Smooth muscle cell of the brain vasculature (primary cell): Measurements from ENCODE around the gene ENOPH1.
A peak's percentile ranks its signal among the peaks of the same experiment; 100 is the strongest.
"Not testable (repeated sequence)": the region's sequence is repeated elsewhere in the genome, so short reads cannot be mapped to it uniquely, and the experiment has no call there.

Source experiments
- DNase-seq: peaks from one replicate; pipeline ENCODE4 v3.0.0-alpha.2; 2012; ENCODE audit warnings: low read depth, low spot score

The ENOPH1 gene

DNA sequence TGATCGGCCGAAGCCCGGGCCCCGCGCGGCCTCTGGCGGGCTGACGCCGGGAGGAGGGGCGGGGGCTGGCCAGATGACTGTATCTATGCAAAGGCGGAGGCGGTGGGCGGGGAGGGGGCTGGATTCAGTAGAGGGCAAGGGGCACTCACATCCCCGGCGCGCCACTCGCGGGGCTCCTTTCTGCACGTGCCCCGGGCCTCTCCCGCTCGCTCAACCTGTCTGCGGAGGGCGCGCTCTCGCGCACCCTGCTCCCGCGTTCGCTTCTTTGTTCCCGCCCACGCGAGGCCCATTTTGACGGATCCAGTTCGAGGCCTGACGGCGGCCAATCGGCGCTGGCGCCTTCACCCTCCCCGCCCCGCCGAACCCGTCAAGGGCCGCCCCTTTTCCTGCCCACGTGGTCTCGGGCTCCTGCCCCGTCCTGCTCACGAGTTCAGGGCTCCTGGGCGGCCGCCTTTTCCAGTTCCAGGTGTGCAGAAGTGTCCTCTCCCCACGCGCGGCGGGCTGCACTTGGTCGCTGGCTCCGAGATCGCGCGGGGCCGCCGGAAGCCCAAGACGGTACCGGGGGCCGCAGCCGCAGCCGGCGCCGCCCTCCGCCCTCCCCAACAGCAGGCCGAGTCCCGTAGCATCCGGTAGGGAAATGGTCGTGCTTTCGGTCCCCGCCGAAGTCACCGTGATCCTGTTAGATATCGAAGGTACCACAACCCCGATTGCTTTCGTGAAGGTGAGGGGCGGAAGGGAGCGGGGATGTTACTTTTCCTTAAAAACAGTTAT is at the start of gene ENOPH1, which contains the start of gene HNRNPDL:
Gene ENOPH1 (plus strand): TSS at position 398 of the 771 bp plus-strand sequence. CDS start 240 bp downstream, at position 638.
Gene HNRNPDL (minus strand): TSS at position 270 of the 771 bp plus-strand sequence. CDS start 772 bp downstream, outside the sequence.
- peak; percentile 90 for DNase-seq

DNA sequence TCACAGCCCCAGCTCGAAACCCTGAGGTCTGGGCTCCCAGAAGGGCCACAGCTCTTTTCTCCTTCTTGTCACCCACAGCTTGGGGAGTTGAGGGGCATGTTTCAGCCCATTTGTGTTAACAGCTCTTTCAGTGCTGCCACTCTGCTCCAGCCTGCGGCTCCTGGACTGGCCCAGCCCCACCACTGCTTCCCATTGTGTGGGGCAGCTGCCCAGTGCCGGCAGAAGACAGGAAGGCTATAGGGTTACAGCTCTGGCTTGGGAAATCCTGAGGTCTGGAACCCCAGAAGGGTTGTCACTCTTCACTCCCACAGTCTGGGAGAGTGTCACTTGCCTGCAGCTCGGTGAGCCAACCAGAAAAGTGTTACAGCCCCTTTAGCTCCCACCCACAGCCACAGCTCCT is 49.6 kb upstream of the ENOPH1 start:
- no peak for DNase-seq

DNA sequence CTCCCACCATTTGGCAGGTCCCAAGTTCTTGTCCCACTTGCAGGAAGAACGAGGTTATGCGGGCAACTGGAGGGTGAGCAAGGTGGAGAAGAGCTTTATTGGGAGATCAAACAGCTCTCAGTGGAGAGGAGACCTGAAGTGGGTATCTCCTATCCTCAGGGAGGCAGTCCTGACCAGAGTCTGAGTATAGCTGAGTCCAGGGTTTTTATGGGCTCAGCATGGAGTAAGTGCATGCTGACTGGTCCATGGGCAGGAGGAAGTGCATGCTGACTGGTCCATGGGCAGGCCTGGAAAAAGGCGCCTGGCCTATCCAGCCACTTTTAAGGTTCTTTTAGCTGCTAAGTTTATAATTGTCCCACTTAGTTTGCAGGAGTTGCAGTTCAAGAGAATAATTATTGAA is 49.2 kb upstream of the ENOPH1 start:
- DNase-seq, result no peak

DNA sequence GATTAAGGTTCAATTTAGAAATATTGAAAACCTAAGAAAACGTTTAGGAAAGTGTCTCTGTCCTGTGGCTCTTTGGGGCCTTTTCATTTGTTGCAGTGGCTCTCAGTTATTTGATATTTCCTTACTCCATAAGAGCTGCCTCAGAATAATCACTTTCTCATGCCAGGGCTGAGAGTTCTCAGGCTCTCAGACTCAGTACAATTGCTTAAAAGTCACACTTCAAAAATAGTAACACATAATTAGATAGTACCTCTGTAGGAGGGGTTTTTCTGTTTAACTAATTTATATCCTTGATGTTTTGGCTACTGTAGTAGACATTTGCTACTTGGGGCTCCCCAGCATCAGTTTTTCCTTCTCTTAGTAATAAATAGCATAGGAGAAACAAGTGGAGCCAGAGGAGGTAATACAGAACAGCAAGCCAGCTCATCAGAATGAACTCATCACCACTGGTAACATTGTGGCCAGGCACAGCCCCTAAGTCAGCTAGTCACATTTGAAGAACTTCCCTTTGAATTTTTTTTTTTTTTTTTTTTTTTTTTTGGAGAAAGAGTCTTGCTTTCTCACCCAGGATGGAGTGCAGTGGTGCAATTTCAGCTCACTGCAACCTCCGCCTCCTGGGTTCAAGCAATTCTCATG is 48.6 kb upstream of the ENOPH1 start:
- DNase-seq, result no peak

DNA sequence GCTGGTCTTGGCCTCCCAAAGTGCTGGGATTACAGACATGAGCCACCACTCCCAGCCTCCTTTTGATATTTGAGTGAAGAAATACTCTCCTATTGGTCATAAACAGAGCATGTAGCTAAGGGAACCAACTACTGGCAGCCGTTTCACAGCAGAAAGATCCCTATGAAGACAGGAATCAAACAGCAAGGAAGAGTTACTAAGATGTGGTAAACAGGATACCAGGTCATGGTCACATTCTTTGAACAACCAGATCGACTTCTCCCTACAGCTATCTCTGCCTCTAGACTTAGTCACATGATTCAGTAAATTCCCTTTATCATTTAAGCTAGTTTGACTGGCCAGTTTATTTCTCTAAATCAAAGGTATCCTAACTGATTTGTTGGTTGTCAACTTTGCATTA is 47.6 kb upstream of the ENOPH1 start:
- no peak for DNase-seq

DNA sequence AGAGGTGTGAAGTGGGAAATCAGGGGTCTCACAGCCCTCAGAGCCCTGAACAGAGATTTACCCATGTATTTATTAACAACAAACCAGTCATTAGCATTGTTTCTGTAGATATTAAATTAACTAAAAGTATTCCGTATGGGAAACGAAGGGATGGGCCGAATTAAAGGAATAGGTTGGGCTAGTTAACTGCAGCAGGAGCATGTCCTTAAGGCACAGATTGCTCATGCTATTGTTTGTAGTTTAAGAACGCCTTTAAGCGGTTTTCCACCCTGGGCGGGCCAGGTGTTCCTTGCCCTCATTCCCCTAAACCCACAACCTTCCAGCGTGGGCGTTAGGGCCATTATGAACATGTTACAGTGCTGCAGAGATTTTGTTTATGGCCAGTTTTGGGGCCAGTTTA is 44.1 kb upstream of the ENOPH1 start:
- DNase-seq, result not testable (repeated sequence)

DNA sequence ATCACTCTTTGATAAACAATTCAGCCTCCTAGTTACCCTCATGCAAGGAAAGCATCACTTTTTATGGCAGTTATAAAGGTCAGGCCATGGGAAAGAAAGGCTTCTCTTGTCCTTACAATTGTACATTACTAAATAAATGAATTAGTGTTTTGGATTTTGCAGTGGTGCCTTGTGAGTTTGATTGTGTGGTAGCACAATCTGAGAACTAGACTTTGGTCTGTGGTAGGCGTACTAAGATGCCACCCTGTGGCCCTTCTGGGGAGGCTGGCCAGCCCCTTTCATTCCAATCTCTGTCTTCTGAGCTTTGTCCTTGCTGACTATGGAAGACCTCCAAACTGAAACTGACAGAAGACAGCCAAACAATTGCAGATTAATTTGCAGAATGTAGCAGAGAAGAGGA is 42.0 kb upstream of the ENOPH1 start:
- DNase-seq, result no peak

DNA sequence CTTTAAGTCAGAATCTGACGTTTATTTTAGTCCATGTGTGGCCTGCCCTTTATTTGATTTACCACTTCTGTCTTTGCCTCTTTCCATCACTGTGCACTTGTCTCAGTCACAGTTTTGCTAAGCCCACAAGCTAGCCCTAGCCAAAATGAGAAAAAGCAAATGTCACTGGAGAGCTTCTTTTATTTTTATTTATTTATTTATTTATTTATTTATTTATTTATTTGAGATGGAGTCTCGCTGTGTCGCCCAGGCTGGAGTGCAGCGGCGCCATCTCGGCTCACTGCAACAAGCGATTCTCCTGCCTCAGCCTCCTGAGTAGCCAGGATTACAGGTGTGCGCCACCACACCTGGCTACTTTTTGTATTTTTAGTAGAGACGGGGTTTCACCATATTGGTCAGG is 40.3 kb upstream of the ENOPH1 start:
- not testable (repeated sequence) for DNase-seq

DNA sequence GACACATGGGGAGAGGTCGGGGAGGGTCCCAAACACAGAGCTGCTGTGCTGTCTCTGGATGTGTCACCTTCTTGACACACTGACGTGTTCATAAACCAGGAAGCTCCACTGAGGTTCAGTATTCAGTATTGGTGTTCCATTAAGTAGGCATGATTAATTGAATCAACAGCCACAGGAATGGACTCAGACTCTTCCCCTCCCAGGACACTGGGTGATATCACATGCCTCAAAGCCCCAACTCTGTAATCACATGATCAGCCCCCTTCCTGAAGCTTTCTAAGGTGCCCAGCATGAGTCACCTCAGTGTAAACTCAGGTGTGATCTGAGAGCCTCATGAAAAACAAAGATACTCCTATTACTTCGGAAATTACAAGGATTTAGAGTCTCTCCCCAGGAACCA is 35.5 kb upstream of the ENOPH1 start:
- DNase-seq, result no peak

DNA sequence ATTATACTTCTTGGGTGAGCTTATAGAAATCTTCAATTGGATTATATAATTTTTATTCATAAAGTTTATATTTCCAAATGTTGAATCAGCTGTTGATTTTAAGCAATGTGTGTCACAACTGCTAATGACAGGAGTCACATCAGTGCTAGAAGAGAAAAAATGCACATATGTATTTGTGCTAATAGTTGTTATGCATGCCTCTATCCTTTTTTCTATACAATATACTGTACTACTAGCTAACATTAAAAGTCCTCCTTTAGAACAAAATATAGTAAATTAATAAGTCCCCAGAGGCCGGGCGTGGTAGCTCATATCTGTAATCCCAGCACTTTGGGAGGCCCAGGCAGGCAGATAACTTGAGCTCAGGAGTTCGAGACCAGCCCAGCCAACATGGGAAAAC is 32.9 kb upstream of the ENOPH1 start:
- DNase-seq, result no peak

DNA sequence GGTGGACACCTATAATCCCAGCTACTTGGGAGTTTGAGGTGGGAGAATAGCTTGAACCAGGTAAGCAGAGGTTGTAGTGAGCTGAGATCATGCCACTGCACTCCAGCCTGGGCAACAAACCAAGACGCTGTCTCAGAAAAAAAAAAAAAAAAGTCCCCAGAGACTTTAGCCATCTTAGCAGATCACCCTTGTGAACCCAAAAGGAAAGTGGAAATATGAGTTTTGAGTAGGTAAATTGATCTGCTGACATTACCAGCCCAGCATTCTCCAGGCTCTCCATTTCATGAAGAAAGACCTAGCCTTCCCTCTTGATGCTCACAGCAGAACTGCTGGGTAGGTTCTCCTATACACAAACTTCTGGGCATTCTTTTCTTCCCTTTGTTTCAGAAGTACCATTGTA is 32.1 kb upstream of the ENOPH1 start:
- DNase-seq, result no peak

DNA sequence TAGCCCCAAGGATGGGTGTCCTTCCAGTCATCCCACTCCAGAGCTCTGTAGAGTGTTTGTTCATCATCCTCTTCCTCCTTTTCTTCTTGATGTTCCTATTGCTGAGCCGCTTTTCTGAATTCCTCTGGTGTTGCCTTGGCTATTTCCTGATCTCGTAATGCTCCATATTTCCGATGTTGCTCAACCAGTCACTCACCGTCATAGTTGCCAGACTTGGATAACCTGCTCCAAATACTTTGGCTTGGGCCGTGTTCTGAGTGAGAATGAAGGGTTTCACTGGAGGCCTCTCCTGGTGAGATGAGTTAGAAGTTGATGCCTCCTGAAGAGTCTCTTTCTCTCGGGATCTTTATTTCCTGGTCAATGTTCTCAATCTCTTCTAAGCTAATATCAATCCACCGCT is 28.8 kb upstream of the ENOPH1 start:
- no peak for DNase-seq

DNA sequence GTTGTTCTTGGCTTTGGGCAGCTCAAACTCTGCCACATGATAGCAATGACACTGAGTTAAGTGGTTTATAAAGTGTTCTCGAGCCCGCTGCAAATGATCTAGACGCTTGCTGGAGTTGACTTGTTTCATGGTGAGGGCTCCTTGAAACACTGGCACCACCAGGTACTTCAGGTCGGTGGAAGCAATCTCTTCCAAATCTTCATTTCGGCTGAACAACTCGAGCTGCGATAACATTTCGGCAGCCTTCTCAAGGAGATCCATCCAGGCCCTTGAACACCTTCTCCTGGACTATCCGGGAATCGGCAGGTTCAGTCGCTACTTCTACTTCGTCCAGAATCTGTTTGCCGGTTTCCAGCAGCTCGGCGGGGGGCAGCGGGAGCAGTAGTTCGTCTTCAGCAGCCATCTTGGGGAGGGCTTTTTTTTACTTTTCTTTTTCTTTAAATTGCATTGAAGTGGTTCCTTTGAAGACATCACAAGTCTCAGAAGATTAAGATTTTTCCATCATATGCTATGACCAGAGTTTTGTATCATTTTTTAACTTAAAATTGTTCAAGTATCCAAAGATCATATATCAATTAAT is 28.1 kb upstream of the ENOPH1 start:
- DNase-seq, result no peak

DNA sequence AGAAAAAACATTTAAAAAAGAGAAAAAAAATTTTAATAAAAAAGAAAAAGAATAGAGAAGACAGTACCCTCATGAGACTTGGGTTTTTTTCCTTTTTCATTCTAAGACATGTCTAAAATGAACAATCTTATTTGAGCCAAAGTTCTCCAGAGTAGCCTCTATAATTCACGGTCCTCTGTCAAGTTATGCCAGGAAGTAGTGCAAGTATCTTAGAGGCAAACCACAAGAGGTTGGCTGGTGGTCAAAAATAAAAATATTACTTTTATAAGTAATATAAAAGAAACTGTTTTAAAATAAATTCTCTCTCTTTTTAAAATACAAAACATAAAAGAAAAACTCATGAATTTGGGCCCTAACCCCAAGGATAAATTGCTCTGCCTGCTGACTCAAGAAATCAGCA is 26.7 kb upstream of the ENOPH1 start:
- no peak for DNase-seq

DNA sequence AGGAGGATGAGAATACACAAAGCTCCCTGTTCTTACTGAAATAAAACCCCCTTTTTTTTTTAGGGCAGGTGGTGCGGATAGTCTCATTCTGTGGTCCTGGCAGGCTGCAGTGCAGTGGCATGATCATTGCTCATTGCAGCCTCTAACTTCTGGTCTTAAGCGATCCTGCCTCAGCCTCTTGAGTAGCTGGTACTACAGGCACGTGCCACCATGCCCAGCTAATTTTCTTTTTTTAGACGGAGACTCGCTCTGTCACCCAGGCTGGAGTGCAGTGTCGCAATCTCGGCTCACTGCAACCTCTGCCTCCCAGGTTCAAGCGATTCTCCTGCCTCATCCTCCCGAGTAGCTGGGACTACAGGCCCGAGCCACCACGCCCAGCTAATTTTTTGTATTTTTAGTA is 15.3 kb upstream of the ENOPH1 start:
- DNase-seq, result not testable (repeated sequence)

DNA sequence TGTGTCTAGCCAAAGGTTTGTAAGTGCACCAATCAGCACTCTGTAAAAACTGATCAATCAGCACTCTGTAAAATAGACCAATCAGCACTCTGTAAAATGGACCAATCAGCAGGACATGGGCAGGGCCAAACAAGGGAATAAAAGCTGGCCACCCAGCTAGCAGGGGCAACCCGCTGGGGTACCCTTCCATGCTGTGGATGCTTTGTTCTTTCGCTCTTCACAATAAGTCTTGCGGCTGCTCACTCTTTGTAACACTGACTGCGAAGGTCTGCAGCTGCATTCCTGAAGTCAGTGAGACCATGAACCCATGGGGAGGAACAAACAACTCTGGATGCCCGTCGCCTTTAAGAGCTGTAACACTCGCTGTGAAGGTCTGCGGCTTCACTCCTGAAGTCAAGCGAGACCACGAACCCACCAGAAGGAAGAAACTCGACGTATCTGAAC is 14.4 kb upstream of the ENOPH1 start:
- DNase-seq, result peak; percentile 43

DNA sequence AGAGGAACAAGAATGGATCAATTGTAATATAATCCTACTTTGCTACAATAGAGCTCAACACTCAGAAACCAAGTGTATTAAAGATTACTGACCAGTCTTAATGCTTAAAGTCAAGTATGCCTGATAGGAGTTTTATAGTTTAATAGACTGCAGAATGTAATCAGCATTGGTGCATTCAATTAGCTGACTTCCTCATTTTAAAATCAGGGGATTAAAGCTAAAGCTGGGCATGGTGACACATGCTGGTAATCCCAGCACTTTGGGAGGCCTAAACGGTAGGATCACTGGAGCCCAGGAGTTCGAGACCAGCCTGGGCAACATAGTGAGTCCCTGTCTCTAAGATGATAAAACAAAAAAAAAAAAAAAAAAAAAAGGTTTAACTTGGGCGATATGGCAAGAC is 10.9 kb upstream of the ENOPH1 start:
- DNase-seq, result no peak

DNA sequence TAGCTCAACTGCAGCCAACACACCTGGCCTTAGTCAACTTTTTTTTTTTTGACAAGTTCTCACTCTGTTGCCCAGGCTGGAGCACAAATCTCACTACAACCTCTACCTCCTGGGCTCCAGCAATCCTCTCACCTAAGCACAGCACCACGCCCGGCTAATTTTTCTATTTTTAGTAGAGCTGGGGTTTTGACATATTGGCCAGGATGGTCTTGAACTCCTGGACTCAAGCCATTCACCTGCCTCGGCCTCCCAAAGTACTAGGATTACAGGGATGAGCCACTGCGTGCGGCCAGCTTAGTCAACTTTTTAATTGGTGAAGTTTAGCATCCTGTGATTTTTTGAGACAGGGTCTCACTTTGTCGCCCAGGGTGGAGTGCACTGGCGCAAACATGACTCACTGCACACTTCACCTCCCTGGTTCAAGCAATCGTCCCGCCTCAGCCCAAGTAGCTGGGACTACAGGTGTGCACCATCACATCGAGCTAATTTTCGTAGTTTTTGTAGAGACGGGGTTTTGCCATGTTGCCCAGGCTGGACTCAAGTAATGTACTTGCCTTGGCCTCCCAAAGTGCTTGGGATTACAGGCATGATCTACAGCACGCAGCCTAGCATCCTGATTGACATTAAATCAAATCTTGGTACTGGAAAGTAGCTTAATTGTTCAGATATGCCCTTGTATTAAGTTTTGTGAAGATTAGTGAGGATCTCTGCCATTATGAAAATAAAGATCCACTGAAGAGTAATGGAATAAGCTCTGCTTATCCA is 8.4 kb upstream of the ENOPH1 start:
- DNase-seq, result no peak

DNA sequence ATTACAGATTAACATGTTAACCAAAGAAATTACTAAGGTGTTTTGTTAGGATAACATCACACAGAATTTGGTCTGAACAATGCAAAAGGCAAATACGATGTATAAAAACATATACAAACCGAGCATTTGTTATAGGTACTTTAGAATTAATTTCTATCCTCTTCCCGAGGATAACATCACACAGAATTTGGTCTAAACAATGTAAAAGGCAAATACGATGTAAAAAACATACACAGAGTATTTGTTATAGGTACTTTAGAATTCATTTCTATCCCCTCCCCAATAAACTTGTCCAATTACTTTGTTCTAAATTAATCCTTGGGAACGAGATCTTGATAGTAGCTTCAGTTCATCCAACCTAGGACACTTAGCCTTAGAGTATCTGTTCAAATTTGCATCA is 7.8 kb upstream of the ENOPH1 start:
- no peak for DNase-seq

DNA sequence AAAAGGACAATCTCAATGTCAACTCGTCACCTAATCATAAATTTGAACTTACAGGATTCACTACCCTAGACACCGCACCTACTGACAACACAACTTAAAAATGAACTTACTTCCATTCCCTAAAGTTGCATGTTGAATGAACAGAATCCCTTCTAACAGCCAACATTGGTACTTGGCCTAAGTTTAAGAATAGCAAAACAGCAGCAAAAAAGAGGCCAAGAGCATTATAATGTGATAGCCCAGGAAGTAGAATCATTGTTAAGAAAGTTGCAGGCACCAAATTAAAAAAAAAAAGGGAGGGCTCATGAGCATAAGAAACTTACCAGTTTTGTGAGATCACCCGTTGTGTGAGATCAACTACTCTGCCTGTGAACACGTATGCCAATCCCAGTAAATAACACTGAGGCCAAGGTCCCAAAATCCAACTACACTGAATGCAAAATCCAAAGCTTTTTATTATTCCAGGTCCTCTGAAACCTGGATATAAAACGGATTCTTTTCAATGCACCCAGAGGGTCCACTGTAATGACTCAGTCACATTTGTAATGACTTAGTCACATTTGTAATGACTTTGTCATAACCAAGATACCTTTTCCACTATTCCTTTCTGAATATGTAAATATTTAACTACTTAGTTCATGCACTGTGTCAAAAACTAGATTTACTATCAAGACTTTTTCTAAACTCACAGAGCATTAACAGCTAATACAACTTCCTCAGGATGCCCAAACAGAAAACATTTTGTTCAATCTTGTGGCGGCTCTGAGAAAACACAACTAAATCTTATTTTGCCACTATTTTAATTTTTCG is 6.9 kb upstream of the ENOPH1 start:
- no peak for DNase-seq

DNA sequence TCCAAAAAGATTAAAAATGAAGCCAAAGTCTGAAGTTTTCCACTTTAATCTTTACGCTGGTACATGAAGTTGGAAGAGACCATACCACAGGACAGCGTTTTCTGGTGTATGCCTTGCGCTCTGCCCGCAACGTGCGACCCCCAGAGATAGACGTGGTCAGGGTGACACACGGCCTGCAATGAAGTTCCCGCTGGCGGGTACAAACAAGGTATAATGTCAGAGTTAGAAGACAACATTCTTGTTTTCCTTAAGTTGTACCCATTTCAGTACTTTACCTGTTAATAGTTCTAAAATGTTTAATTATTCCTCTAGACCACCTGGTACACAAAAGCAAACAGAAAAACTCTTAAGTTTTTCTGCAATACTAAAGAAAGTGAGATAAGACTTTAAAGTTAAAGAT is 4.9 kb upstream of the ENOPH1 start:
- no peak for DNase-seq
